ENCODE results near the gene IFT57.
"Not testable (repeated sequence)": the region's sequence is repeated elsewhere in the genome, so short reads cannot be mapped to it uniquely, and the experiment has no call there.

IFT57 gene, protein sequence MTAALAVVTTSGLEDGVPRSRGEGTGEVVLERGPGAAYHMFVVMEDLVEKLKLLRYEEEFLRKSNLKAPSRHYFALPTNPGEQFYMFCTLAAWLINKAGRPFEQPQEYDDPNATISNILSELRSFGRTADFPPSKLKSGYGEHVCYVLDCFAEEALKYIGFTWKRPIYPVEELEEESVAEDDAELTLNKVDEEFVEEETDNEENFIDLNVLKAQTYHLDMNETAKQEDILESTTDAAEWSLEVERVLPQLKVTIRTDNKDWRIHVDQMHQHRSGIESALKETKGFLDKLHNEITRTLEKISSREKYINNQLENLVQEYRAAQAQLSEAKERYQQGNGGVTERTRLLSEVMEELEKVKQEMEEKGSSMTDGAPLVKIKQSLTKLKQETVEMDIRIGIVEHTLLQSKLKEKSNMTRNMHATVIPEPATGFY

GRCh38 chr3:108221911-108222852 is at the start of gene IFT57:
Gene IFT57, minus strand, starts transcription at chr3:108222424. Its CDS starts 102 bp downstream, at chr3:108222322.
- H3K4me1 ChIP-seq: peaks cover 22% of the 10 kb centered on the region
- in situ Hi-C loops (cut with MboI; ENCODE audit: low sequenced_read_pairs): no loop called here
- no peaks in the 10 kb centered on the region for H3K36me3 ChIP-seq (replicated peaks)
- H3K9me3 ChIP-seq: no peaks in the 10 kb centered on the region
- H3K27me3 ChIP-seq (ENCODE audit: low read depth): no peaks in the 10 kb centered on the region
- H3K4me3 ChIP-seq: peak within 1 kb of the TSS; percentile 57
- DNase-seq (ENCODE audit: low spot score in 2 of 2): peak; percentile 95 to 98

DNA sequence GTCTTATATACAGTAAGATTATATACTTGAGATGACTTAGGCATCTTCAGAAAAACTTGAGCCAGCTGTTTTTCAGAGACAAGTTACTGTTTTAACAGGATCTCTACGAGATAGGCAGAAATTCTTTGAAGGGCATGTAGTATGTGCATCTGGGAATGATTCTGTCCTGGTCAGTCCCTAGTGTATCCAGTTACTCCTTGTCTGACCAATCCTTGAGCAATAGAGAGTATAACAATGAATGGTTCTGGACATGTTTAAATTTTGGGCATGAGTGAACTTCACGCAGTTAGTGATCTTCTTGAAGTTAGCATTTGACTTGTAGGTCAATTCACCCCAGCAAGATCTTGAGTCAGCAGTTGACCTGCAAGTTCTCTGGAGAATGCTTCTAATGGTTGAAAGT is 49.4 kb upstream of the IFT57 start:
- Histone ChIP-seq H3K27me3 (ENCODE audit: low read depth) (no peaks in the 10 kb centered on the region), H3K9me3 (no peaks in the 10 kb centered on the region), H3K36me3 (replicated peaks) (no peaks in the 10 kb centered on the region), H3K4me3 (no peak overlapping the region), H3K4me1 (no peaks in the 10 kb centered on the region)
- in situ Hi-C loops (cut with MboI; ENCODE audit: low sequenced_read_pairs): no loop called here
- no peak for DNase-seq (ENCODE audit: low spot score in 2 of 2)

GRCh38 chr3:108268235-108268634 is 46.0 kb upstream of the IFT57 start:
- H3K36me3 ChIP-seq (replicated peaks); in situ Hi-C loops (cut with MboI; ENCODE audit: low sequenced_read_pairs); H3K9me3 ChIP-seq; H3K27me3 ChIP-seq (ENCODE audit: low read depth); H3K4me1 ChIP-seq; DNase-seq (ENCODE audit: low spot score in 2 of 2); H3K4me3 ChIP-seq: not testable (repeated sequence)

DNA sequence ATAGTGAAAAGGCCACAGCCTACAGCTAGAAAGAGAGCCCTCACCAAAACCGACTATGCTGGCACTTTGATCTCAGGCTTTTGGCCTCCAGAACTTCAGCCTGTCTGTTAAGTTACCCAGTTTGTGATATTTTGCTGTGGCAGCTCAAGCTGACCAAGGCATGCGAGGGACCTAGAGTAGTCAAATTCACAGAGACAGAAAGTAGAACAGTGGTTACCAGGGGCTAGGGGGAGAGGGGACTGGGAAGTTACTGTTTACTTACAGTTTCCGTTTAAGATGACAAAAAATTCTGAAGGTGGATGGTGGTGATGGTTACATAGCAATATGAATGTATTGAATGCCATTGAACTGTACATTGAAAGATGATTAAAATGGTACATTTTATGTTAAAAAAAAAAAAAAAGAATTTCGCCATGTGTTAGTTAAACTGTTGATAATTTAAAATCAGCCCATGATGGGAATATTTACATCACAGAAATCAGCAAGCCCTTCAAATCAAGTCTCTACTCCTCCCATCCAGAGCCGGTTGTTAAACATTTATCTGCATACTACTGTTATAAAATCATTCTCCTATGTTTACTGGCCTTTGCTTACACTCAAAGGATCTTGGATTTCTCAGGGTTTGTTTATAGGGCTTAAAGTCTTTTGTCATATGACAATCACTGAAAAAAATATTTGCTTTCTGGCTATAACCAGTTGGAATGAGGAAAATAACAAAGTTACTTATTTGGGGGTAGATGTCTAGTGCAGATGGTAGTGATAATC is 42.5 kb upstream of the IFT57 start:
- DNase-seq (ENCODE audit: low spot score in 2 of 2); H3K27me3 ChIP-seq (ENCODE audit: low read depth); H3K36me3 ChIP-seq (replicated peaks); in situ Hi-C loops (cut with MboI; ENCODE audit: low sequenced_read_pairs); H3K9me3 ChIP-seq; H3K4me1 ChIP-seq; H3K4me3 ChIP-seq: not testable (repeated sequence)

DNA sequence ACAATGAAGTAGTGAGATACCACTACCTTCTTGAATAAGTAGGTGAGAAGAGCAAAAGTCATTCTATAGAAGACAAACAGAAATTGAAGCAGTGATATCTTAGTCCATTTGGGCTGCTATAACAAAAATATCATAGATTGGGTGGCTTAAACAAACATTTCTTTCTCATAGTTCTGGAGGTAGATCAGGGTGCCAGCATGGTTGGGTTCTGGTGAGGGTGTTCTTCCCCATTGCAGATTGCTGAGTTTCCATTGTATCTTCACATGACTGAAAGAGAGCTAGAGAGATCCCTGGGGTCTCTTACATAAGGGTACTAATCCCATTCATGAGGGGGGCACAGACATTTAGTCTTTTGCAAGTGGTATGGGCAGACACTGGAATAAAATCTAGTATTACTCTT is 32.9 kb upstream of the IFT57 start:
- no peak for DNase-seq (ENCODE audit: low spot score in 2 of 2)
- Histone ChIP-seq H3K27me3 (ENCODE audit: low read depth) (no peaks in the 10 kb centered on the region), H3K36me3 (replicated peaks) (no peaks in the 10 kb centered on the region), H3K9me3 (no peaks in the 10 kb centered on the region), H3K4me3 (no peak overlapping the region), H3K4me1 (no peaks in the 10 kb centered on the region)
- in situ Hi-C loops (cut with MboI; ENCODE audit: low sequenced_read_pairs): no loop called here

- Histone ChIP-seq H3K27me3 (ENCODE audit: low read depth) (no peaks in the 10 kb centered on the region), H3K4me3 (no peak overlapping the region), H3K4me1 (no peaks in the 10 kb centered on the region), H3K36me3 (replicated peaks) (no peaks in the 10 kb centered on the region), H3K9me3 (no peaks in the 10 kb centered on the region)
- in situ Hi-C loops (cut with MboI; ENCODE audit: low sequenced_read_pairs): no loop called here
- DNase-seq (ENCODE audit: low spot score in 2 of 2): no peak
These were observed 29.6 kb upstream of the IFT57 start for GRCh38 chr3:108251844-108252243.

GRCh38 chr3:108251265-108251664 is 29.0 kb upstream of the IFT57 start:
- Histone ChIP-seq H3K4me1 (no peaks in the 10 kb centered on the region), H3K4me3 (no peak overlapping the region), H3K36me3 (replicated peaks) (no peaks in the 10 kb centered on the region), H3K9me3 (no peaks in the 10 kb centered on the region), H3K27me3 (ENCODE audit: low read depth) (no peaks in the 10 kb centered on the region)
- DNase-seq (ENCODE audit: low spot score in 2 of 2): no peak
- in situ Hi-C loops (cut with MboI; ENCODE audit: low sequenced_read_pairs): no loop called here

DNA sequence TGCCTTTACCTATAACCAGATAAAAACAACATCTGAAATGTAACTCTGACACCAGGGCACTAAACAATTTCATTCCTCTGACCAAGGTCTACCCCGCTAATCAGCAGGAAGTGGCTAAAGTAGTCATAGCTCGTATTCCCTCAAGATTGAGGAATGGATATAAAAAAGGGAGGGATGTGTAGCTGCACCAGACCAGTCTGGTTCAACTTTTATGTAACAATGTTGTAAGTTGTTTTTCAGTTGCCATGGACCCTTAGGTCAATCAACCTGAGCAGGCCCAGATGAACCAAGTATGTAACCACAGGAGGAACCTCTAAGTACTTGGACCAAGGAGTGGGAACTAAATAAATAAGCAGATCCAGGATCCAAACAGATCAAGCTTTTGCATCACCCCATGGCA is 28.4 kb upstream of the IFT57 start:
- Histone ChIP-seq H3K36me3 (replicated peaks) (no peaks in the 10 kb centered on the region), H3K4me1 (no peaks in the 10 kb centered on the region), H3K9me3 (no peaks in the 10 kb centered on the region), H3K27me3 (ENCODE audit: low read depth) (no peaks in the 10 kb centered on the region), H3K4me3 (no peak overlapping the region)
- in situ Hi-C loops (cut with MboI; ENCODE audit: low sequenced_read_pairs): no loop called here
- no peak for DNase-seq (ENCODE audit: low spot score in 2 of 2)

DNA sequence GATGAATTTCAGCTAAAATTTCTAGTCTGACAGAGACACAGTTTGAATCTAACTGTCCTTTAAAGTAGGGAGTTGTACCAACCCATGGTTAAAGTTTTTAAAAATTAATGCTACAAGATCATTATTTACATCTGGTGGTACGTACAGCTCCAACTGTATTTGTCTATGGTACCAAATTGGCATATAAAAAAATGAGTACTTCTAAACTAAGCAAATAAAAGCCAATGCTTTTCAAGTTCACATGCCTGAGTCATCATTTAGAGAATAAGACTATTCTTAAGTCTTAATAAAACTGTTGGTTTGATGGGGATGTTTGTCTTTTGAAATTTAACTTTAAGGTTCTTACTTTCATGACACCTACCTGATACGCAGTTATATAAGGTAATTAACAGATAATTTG is 21.0 kb upstream of the IFT57 start:
- Histone ChIP-seq H3K27me3 (ENCODE audit: low read depth) (no peaks in the 10 kb centered on the region), H3K4me1 (no peaks in the 10 kb centered on the region), H3K4me3 (no peak overlapping the region), H3K9me3 (no peaks in the 10 kb centered on the region), H3K36me3 (replicated peaks) (no peaks in the 10 kb centered on the region)
- no peak for DNase-seq (ENCODE audit: low spot score in 2 of 2)
- in situ Hi-C loops (cut with MboI; ENCODE audit: low sequenced_read_pairs): no loop called here

DNA sequence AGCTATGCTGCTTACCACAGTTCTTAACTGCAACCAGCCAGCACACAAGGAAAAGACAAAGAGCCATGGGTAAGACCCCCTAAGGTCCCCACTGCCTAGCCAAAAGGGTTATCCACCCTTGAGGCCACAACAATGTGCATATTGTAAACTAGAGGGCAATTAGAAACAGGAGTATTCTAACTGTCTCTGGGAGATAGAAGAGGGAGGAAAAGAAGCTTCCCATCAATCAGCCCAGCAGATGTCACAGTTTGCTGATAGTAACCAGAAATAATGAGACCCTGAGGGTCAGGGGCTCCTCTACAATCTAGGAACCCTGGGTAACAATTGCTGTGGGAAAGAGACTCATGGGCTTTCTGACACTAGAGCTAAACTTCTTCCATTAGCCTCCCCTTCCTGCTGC is 20.6 kb upstream of the IFT57 start:
- no peaks in the 10 kb centered on the region for H3K4me1 ChIP-seq
- no peaks in the 10 kb centered on the region for H3K27me3 ChIP-seq (ENCODE audit: low read depth)
- H3K4me3 ChIP-seq: no peak overlapping the region
- in situ Hi-C loops (cut with MboI; ENCODE audit: low sequenced_read_pairs): no loop called here
- H3K9me3 ChIP-seq: no peaks in the 10 kb centered on the region
- no peak for DNase-seq (ENCODE audit: low spot score in 2 of 2)
- no peaks in the 10 kb centered on the region for H3K36me3 ChIP-seq (replicated peaks)

DNA sequence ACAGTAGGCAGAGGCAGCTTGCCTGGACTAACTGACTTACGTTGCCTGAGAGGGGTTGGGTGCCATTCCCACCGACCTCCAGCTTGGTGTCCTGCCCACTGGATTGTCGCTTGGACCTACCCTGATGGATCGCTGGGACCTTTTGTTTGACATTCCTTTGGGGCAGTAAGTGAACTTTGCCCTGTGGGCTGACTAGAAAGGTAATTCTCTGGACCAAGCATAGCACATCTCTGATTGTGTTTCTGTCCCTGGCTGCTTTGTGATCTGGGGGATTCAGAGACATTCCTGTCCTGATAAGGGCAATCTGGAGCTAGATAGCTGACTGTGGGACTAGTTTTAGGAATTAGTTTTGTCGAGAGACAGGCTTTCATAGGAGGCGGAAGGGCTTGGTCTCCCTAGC is 19.5 kb upstream of the IFT57 start:
- Histone ChIP-seq H3K27me3 (ENCODE audit: low read depth) (no peaks in the 10 kb centered on the region), H3K4me3 (no peak overlapping the region), H3K36me3 (replicated peaks) (no peaks in the 10 kb centered on the region), H3K4me1 (no peaks in the 10 kb centered on the region), H3K9me3 (no peaks in the 10 kb centered on the region)
- DNase-seq (ENCODE audit: low spot score in 2 of 2): no peak
- in situ Hi-C loops (cut with MboI; ENCODE audit: low sequenced_read_pairs): no loop called here

DNA sequence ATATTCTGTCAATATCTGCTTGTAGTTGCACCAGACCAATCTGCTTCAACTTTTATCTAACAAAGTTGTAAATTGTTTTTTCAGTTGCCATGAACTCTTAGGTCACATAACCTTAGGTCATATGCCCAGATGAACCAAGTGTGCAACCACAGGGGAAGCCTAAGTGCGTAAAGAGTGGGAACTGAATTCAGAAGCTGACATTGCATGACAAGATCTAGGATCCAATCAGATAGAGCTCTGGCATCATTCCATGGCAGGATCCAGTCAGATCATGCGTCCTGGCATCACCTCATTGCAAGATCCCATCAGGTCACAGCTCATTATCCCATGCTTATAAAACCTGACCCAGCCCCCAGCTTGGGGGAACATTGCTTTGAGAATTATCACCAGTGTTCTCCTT is 18.9 kb upstream of the IFT57 start:
- H3K36me3 ChIP-seq (replicated peaks): no peaks in the 10 kb centered on the region
- no peak for DNase-seq (ENCODE audit: low spot score in 2 of 2)
- no peaks in the 10 kb centered on the region for H3K4me1 ChIP-seq
- in situ Hi-C loops (cut with MboI; ENCODE audit: low sequenced_read_pairs): no loop called here
- no peak overlapping the region for H3K4me3 ChIP-seq
- no peaks in the 10 kb centered on the region for H3K27me3 ChIP-seq (ENCODE audit: low read depth)
- H3K9me3 ChIP-seq: no peaks in the 10 kb centered on the region

- no peak for DNase-seq (ENCODE audit: low spot score in 2 of 2)
- H3K9me3 ChIP-seq: no peaks in the 10 kb centered on the region
- H3K27me3 ChIP-seq (ENCODE audit: low read depth): no peaks in the 10 kb centered on the region
- H3K4me1 ChIP-seq: no peaks in the 10 kb centered on the region
- H3K4me3 ChIP-seq: no peak overlapping the region
- in situ Hi-C loops (cut with MboI; ENCODE audit: low sequenced_read_pairs): no loop called here
- H3K36me3 ChIP-seq (replicated peaks): no peaks in the 10 kb centered on the region
These were observed 16.9 kb upstream of the IFT57 start for GRCh38 chr3:108239082-108239481.
